NCI-H1930 (cell line): ENCODE data around the gene CD274.
A peak's percentile ranks its signal among the peaks of the same experiment; 100 is the strongest.
"Not testable (repeated sequence)": the region's sequence is repeated elsewhere in the genome, so short reads cannot be mapped to it uniquely, and the experiment has no call there.

Experiments used
- DNase-seq, 2 experiments: peaks; one replicate each; lab custom pipeline; 2025; lab: John Stamatoyannopoulos, UW

CD274 gene

GRCh38 chr9:5438301-5439162, 11.8 kb upstream of the CD274 start:
- DNase-seq: no peak

- no peak for DNase-seq
Observed at GRCh38 chr9:5440426-5440825, 9.9 kb upstream of the CD274 start.

- DNase-seq: no peak
Observed at GRCh38 chr9:5441043-5441442, 9.3 kb upstream of the CD274 start.

GRCh38 chr9:5442400-5443011, 7.8 kb upstream of the CD274 start:
- peak; percentile 24 to 57 for DNase-seq

- no peak for DNase-seq
Observed at GRCh38 chr9:5443850-5444249, 6.5 kb upstream of the CD274 start.

- not testable (repeated sequence) for DNase-seq
Observed at GRCh38 chr9:5445096-5445495, 5.2 kb upstream of the CD274 start.

- DNase-seq: no peak
Observed at GRCh38 chr9:5445886-5446285, 4.5 kb upstream of the CD274 start.

- DNase-seq: no peak
Observed at GRCh38 chr9:5446451-5447236, 3.7 kb upstream of the CD274 start.

- no peak for DNase-seq
Observed at GRCh38 chr9:5447337-5447736, 3.0 kb upstream of the CD274 start.

GRCh38 chr9:5448016-5448415, 2.3 kb upstream of the CD274 start:
- DNase-seq: no peak

GRCh38 chr9:5448461-5449435, 1.6 kb upstream of the CD274 start:
- DNase-seq: no peak

GRCh38 chr9:5449521-5450358, 602 bp upstream of the CD274 start:
- DNase-seq: no peak

- DNase-seq: no peak
Observed at GRCh38 chr9:5452286-5452609, 1.9 kb downstream of the CD274 start.

GRCh38 chr9:5453004-5453403, 2.7 kb downstream of the CD274 start:
- no peak for DNase-seq

GRCh38 chr9:5453673-5454072, 3.3 kb downstream of the CD274 start:
- no peak for DNase-seq

GRCh38 chr9:5455181-5455580, 4.8 kb downstream of the CD274 start:
- no peak for DNase-seq

- no peak for DNase-seq
Observed at GRCh38 chr9:5459289-5459829, 9.0 kb downstream of the CD274 start.

GRCh38 chr9:5460157-5460556, 9.8 kb downstream of the CD274 start:
- DNase-seq: no peak

GRCh38 chr9:5464831-5465330, 14.5 kb downstream of the CD274 start:
- not testable (repeated sequence) for DNase-seq

- DNase-seq: no peak
Observed at GRCh38 chr9:5466005-5466404, 15.7 kb downstream of the CD274 start.
